ENCODE measurements around the gene RSRC1. TPM values are rescaled to one million over a fixed set of nuclear protein-coding genes. Genes with fewer than 3 reads are reported as not detected.
"Not testable (repeated sequence)": the region's sequence is repeated elsewhere in the genome, so short reads cannot be mapped to it uniquely, and the experiment has no call there.

The RSRC1 gene
- total RNA-seq, 3 donors from 2014 or later, result 53.1 to 101 (median 59.3) TPM

DNA sequence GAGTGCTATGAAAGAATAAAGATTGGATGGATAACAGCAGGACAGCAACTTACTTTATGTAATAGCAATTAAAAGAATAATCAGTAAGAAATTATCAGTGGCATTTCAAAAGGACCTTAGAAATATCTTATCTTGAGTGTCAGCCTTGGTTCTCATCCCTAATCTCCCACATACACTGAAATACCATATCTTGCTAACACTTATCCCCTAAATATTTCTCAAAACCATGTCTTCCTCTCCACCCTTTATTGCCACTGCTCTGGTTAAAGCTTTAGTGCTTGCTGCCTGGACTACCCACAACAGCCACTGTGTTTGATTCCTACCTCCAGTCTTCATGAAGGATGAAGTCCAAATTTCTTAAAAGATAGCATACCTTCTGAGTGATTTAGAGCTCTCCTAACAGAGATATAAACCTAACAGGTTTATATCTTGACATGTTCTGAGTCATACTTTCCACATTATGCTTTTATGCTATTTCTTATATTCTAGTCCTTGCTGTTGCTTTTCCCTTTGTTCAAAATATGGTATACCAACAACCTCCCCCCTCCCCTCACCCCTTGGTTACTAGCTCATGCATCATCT lies 202.8 kb downstream of the RSRC1 start:
- intact Hi-C loops (cut with DNase I; ENCODE audit: low total_unique reads), result no loop called here
- no peaks in the 10 kb centered on the region for H3K27me3 ChIP-seq
- H3K9me3 ChIP-seq, result no peaks in the 10 kb centered on the region
- H3K36me3 ChIP-seq, result no peaks in the 10 kb centered on the region
- TF ChIP-seq POLR2AphosphoS5 (IDR thresholded peaks at IDR 0.05), result no peak
- TF ChIP-seq POLR2A (IDR thresholded peaks at IDR 0.05), result no peak
- H3K27ac ChIP-seq, result no peak overlapping the region
- H3K4me1 ChIP-seq, result no peaks in the 10 kb centered on the region
- no peak overlapping the region for H3K4me3 ChIP-seq
- no peak for DNase-seq (ENCODE audit: low spot score in 2 of 2)

GRCh38 chr3:158313338-158313927 lies 203.5 kb downstream of the RSRC1 start:
- no peak overlapping the region for H3K27ac ChIP-seq
- TF ChIP-seq POLR2A (IDR thresholded peaks at IDR 0.05), result no peak
- TF ChIP-seq POLR2AphosphoS5 (IDR thresholded peaks at IDR 0.05), result no peak
- TF ChIP-seq, protein P1, sequence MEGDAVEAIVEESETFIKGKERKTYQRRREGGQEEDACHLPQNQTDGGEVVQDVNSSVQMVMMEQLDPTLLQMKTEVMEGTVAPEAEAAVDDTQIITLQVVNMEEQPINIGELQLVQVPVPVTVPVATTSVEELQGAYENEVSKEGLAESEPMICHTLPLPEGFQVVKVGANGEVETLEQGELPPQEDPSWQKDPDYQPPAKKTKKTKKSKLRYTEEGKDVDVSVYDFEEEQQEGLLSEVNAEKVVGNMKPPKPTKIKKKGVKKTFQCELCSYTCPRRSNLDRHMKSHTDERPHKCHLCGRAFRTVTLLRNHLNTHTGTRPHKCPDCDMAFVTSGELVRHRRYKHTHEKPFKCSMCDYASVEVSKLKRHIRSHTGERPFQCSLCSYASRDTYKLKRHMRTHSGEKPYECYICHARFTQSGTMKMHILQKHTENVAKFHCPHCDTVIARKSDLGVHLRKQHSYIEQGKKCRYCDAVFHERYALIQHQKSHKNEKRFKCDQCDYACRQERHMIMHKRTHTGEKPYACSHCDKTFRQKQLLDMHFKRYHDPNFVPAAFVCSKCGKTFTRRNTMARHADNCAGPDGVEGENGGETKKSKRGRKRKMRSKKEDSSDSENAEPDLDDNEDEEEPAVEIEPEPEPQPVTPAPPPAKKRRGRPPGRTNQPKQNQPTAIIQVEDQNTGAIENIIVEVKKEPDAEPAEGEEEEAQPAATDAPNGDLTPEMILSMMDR (IDR thresholded peaks at IDR 0.05), result no peak
- no peak overlapping the region for H3K4me3 ChIP-seq
- no peaks in the 10 kb centered on the region for H3K27me3 ChIP-seq
- H3K36me3 ChIP-seq, result no peaks in the 10 kb centered on the region
- DNase-seq (ENCODE audit: low spot score in 2 of 2), result no peak
- intact Hi-C loops (cut with DNase I; ENCODE audit: low total_unique reads), result no loop called here
- no peaks in the 10 kb centered on the region for H3K4me1 ChIP-seq
- H3K9me3 ChIP-seq, result no peaks in the 10 kb centered on the region

DNA sequence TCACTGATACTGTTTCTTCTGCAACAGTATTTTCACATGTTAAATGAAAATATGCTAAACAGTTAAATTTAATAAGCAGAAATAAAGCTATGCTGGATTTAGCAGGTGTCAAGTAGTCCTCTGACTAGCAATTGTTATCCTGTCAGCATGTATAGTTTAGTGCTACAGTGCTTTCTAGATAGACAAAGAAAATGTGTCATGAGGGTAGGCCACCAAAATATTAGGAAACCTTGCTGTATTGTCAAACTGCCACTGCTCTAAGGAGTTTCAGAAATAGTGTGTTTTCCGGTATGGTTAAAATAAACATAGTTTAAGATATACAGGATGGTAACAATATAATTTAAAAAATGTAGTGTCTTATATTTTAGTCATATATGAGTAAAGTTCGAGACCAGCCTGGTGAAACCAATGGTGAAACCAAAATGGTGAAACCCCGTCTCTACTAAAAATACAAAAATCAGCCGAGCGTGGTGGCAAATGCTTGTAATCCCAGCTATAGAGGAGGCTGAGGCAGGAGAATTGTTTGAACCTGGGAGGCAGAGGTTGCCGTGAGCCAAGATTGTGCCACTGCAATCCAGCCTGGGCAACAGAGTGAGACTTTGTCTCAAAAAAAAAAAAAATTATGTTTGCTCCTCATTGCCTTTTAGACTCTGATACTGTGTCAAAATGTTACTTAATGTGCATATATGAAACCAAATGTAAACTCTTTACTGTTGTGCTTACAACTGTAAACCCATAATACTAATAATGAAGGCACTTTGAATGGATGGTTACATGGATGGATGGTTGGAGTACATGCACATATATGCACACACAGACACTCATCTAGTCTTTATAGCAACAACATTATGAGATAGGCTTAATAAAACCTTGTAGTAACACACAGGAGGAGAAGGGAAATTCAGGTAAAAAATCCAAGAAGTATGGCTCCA lies 204.8 kb downstream of the RSRC1 start:
- no peak for DNase-seq (ENCODE audit: low spot score in 2 of 2)
- H3K9me3 ChIP-seq, result no peaks in the 10 kb centered on the region
- no peak for TF ChIP-seq POLR2AphosphoS5 (IDR thresholded peaks at IDR 0.05)
- TF ChIP-seq, protein P1 (IDR thresholded peaks at IDR 0.05), result no peak
- no peak for TF ChIP-seq POLR2A (IDR thresholded peaks at IDR 0.05)
- no peaks in the 10 kb centered on the region for H3K27me3 ChIP-seq
- no peaks in the 10 kb centered on the region for H3K4me1 ChIP-seq
- H3K36me3 ChIP-seq, result no peaks in the 10 kb centered on the region
- intact Hi-C loops (cut with DNase I; ENCODE audit: low total_unique reads), result no loop called here
- no peak overlapping the region for H3K4me3 ChIP-seq
- H3K27ac ChIP-seq, result no peak overlapping the region

DNA sequence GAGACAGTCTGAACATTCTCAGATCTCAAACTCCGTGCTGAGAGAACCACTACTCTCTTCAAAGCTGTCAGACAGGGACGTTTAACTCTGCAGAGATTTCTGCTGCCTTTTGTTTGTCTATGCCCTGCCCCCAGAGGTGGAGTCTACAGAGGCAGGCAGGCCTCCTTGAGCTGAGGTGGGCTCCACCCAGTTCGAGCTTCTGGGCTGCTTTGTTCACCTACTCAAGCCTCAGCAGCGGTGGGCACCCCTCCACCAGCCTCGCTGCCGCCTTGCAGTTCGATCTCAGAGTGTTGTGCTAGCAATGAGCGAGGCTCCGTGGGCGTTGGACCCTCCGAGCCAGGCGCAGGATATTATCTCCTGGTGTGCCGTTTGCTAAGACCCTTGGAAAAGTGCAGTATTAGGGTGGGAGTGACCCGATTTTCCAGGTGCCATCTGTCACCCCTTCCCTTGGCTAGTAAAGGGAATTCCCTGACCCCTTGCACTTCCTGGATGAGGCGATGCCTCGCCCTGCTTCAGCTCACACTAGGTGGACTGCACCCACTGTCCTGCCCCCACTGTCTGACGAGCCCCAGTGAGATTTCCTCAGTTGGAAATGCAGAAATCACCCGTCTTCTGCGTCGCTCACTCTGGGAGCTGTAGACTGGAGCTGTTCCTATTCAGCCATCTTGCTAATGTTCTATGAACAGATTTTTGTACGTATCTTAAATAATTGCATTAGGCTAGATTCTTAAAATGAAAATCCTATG lies 220.0 kb downstream of the RSRC1 start:
- H3K9me3 ChIP-seq; H3K36me3 ChIP-seq; H3K4me1 ChIP-seq; DNase-seq (ENCODE audit: low spot score in 2 of 2); H3K27me3 ChIP-seq; H3K27ac ChIP-seq; intact Hi-C loops (cut with DNase I; ENCODE audit: low total_unique reads): not testable (repeated sequence)
- peak overlapping the region in 2 of 3 donors; percentile 35 to 54 for H3K4me3 ChIP-seq

DNA sequence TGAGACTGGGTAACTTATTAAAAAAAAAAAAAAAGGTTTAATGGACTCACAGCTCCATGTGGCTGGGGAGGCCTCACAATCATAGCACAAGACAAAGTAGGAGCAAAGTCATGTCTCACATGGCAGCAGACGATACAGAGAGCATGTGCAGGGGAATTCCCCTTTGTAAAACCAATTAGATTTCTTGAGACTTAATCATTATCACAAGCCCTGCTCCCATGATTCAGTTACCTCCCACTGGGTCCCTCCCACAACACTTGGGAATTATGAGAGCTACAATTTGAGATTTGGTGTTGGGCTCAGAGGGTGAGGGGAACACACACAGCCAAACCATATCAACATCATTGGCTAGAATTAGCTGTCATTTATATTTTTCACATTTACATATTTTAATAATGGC lies 221.0 kb downstream of the RSRC1 start:
- H3K27ac ChIP-seq, result no peak overlapping the region
- no peaks in the 10 kb centered on the region for H3K9me3 ChIP-seq
- H3K36me3 ChIP-seq, result no peaks in the 10 kb centered on the region
- H3K4me3 ChIP-seq, result no peak overlapping the region
- no peaks in the 10 kb centered on the region for H3K4me1 ChIP-seq
- H3K27me3 ChIP-seq, result no peaks in the 10 kb centered on the region
- intact Hi-C loops (cut with DNase I; ENCODE audit: low total_unique reads), result no loop called here
- TF ChIP-seq POLR2A (IDR thresholded peaks at IDR 0.05), result no peak
- TF ChIP-seq POLR2AphosphoS5 (IDR thresholded peaks at IDR 0.05), result no peak
- TF ChIP-seq, protein P1 (IDR thresholded peaks at IDR 0.05), result no peak
- DNase-seq (ENCODE audit: low spot score in 2 of 2), result no peak
